GM03348 (cell line): ENCODE measurements around the gene TMEM222.
"Not testable (repeated sequence)": the region's sequence is repeated elsewhere in the genome, so short reads cannot be mapped to it uniquely, and the experiment has no call there.

ENCODE experiments used
- DNase-seq: peaks from one replicate; pipeline ENCODE4 v3.0.0; 2012; ENCODE audit warnings: low spot score

Gene TMEM222

GRCh38 chr1:27380766-27381733 is 59.1 kb downstream of the TMEM222 start:
- DNase-seq: no peak

DNA sequence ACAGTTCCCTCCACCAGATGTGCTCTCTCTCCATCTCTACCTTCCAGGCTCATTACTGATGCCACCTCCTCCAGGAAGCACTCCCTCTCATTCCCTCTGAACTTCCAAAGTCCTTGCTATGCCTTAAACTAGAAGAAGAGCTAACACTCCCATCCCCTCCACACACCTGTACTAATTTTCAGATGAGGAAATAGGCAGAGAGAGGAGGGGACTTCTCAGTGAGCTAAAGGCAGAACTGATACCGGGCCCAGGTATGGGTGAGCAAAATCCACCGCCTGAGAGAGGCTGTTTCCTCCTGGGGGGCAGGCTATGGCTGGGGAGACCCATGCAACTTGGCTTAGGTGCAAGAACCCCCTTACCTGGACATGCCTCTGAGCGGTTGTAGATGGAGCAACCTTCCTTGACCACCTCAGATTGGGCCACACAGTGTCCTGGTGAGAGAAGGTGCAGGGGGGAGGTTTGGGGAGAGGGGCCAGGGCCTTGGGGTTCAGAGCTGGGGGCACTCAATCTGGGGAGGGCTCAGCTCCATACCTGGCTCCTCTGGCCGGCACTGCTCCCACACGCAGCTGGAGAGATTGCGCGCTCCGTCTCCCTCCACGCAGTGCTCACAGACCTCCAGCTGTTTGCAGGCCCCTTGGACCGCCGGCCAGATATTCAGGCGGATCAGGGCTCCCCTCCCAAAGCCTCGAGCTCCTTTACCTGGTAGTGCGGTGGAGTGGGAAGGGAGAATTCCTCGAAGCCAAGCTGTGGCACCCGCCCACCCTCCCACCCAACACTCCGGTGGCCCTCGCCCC is 60.2 kb downstream of the TMEM222 start:
- DNase-seq: no peak

DNA sequence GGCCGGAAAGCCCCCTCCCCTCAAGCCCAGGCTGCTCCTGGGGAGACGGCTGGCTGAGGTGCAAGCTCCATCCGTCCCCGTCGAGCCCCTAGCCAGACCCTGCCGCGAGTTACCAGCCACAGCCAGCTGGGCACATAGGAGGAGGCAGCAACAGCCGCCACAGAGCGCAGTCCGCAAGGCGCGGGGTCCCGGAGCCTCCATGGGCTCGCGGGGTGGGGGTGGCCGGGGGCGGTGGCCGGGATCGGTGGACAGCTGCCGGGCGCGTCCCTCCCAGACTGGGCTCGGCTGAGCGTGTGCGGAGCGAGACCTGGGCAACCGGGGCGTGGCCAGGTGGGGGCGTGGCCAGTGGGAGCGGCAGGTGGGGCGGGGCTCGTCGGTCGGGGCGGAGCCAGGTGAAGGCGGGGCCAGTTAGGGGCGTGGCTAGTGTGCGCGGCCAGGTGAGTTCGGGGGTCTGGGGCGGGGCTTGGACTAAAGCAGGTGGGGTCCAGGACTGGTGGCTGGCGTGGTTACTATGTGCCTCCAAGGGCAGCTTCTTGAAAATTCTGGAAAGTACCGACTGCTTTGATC is 61.2 kb downstream of the TMEM222 start, which contains the start of gene CD164L2:
Gene CD164L2, minus strand, starts transcription at position 295 of the 567 bp plus-strand sequence. Its CDS starts 94 bp downstream, at position 201.
- DNase-seq: no peak

- no peak for DNase-seq
Observed at GRCh38 chr1:27383661-27384060, 61.7 kb downstream of the TMEM222 start.

DNA sequence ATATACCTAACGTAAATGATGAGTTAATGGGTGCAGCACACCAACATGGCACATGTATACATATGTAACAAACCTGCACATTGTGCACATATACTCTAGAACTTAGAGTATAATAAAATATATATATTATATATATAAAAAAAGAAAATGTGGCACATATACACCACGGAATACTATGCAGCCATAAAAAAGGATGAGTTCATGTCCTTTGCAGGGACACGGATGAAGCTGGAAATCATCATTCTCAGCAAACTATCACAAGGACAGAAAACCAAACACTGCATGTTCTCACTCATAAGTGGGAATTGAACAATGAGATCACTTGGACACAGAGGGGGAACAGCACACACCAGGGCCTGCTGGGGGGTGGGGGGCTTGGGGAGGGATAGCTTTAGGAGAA is 62.8 kb downstream of the TMEM222 start:
- DNase-seq: not testable (repeated sequence)
